Measurements from ENCODE around the gene DUSP14. TPM values are rescaled to one million over a fixed set of nuclear protein-coding genes. Genes with fewer than 3 reads are reported as not detected.

Gene DUSP14
- polyA plus RNA-seq, 3 donors, result 0.24 to 1.6 (median 1.1) TPM

GRCh38 chr17:37535906-37536305, 46.2 kb downstream of the DUSP14 start:
- intact Hi-C loops (cut with micrococcal nuclease), result no loop called here

DNA sequence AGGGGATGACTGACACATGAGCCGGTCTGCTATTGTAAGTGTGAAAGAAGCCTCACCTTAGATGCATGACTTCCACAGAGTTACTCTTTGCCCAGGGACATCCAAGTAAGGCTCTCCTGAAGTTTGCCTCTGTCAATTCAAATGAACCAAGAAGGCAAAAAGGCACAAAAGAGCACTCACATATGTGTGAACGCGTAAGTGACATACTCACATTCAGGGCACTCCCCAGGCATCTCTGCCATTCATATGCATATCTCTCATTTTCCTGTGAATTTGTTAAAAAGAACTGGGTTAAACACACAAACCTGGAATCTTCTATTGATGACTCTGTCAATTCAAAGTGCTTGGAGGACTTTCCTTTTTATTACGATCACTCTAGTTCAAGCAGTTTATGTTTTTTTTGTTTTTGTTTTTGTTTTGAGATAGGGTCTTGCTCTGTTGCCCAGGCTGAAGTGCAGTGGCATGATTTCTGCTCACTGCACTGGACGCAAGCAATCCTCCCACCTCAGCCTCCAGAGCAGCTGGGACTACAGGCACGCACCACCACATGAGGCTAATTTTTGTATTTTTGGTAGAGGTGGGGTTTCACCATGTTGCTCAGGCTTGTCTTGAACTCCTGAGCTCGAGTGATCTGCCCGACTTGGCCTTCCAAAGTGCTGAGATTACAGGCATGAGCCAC, 49.4 kb downstream of the DUSP14 start:
- Histone ChIP-seq H3K4me2 (replicated peaks; ENCODE audit: extremely low read depth, low read length, poor library complexity, severe bottlenecking) (no peak overlapping the region), H3K4me1 (ENCODE audit: control insufficient read depth in 1 of 2, insufficient read depth in 2 of 2, low read length in 2 of 2) (no peaks in the 10 kb centered on the region), H3K36me3 (replicated peaks in 1 of 2; ENCODE audit: control insufficient read depth in 1 of 2, insufficient read depth in 2 of 2, low read length in 2 of 2) (peaks cover 90 to 100% of the 10 kb centered on the region in 2 donors), H3K4me3 (replicated peaks in 1 of 3; ENCODE audit: low read depth in 2 of 3, low read length in 3 of 3) (no peak overlapping the region), H3K79me2 (ENCODE audit: insufficient read depth, low read length) (no peaks in the 10 kb centered on the region), H3K9ac (ENCODE audit: insufficient read depth, low read length, poor library complexity, severe bottlenecking) (no peak overlapping the region), H2AFZ (ENCODE audit: insufficient read depth, low read depth, low read length, poor library complexity, severe bottlenecking) (no peak overlapping the region), H4K20me1 (ENCODE audit: insufficient read depth, low read length) (peaks cover 7% of the 10 kb centered on the region), H3K27me3 (ENCODE audit: control insufficient read depth in 2 of 2, insufficient read depth in 2 of 2, low read length in 2 of 2) (no peaks in the 10 kb centered on the region), H3K27ac (ENCODE audit: low read depth in 1 of 2, low read length in 2 of 2) (no peak overlapping the region), H3K9me3 (replicated peaks in 1 of 2; ENCODE audit: control insufficient read depth in 1 of 2, insufficient read depth in 1 of 2, low read length in 2 of 2) (no peaks in the 10 kb centered on the region)
- intact Hi-C loops (cut with micrococcal nuclease), result no loop called here
- H3K27me3 Mint-ChIP-seq (ENCODE audit: low read depth in 3 of 3), result peaks cover 0 to 2% (median 0%) of the 10 kb centered on the region in 3 donors
- H3K9me3 Mint-ChIP-seq, result no peaks in the 10 kb centered on the region
- peaks cover 82 to 91% of the 10 kb centered on the region in 2 donors for H3K36me3 Mint-ChIP-seq
- H3K4me3 Mint-ChIP-seq, result no peak overlapping the region
- WGBS (ENCODE audit: insufficient coverage), result no CpG with 5 or more reads among the region's 8 CpGs
- DNase-seq, result no peak
- TF ChIP-seq CTCF (IDR thresholded peaks at IDR 0.05), result no peak
- H3K27ac Mint-ChIP-seq, result peak overlapping the region in 1 of 7 donors; percentile 72
- no peaks in the 10 kb centered on the region for H3K4me1 Mint-ChIP-seq

More at GRCh38 chr17:37535906-37536305, 46.2 kb downstream of the DUSP14 start:
- Mint-ChIP-seq H3K9me3 (no peaks in the 10 kb centered on the region), H3K27me3 (ENCODE audit: low read depth in 3 of 3) (peaks cover 0 to 2% (median 0%) of the 10 kb centered on the region in 3 donors), H3K4me3 (no peak overlapping the region), H3K27ac (peak overlapping the region in 2 of 7 donors; percentile 33 to 42), H3K36me3 (peaks cover 78 to 91% of the 10 kb centered on the region in 2 donors), H3K4me1 (no peaks in the 10 kb centered on the region)
- no peaks in the 10 kb centered on the region for H3K4me1 ChIP-seq (ENCODE audit: control insufficient read depth in 1 of 2, insufficient read depth in 2 of 2, low read length in 2 of 2)
- H2AFZ ChIP-seq (ENCODE audit: insufficient read depth, low read depth, low read length, poor library complexity, severe bottlenecking), result no peak overlapping the region
- DNase-seq, result no peak
- H3K9ac ChIP-seq (ENCODE audit: insufficient read depth, low read length, poor library complexity, severe bottlenecking), result no peak overlapping the region
- no peak overlapping the region for H3K27ac ChIP-seq (ENCODE audit: low read depth in 1 of 2, low read length in 2 of 2)
- H3K4me3 ChIP-seq (replicated peaks in 1 of 3; ENCODE audit: low read depth in 2 of 3, low read length in 3 of 3), result no peak overlapping the region
- WGBS (ENCODE audit: insufficient coverage), result 96% methylated on average over 3 of the region's 5 CpGs
- H3K9me3 ChIP-seq (replicated peaks in 1 of 2; ENCODE audit: control insufficient read depth in 1 of 2, insufficient read depth in 1 of 2, low read length in 2 of 2), result no peaks in the 10 kb centered on the region
- no peaks in the 10 kb centered on the region for H4K20me1 ChIP-seq (ENCODE audit: insufficient read depth, low read length)
- peaks cover 82 to 91% of the 10 kb centered on the region in 2 donors for H3K36me3 ChIP-seq (replicated peaks in 1 of 2; ENCODE audit: control insufficient read depth in 1 of 2, insufficient read depth in 2 of 2, low read length in 2 of 2)
- H3K79me2 ChIP-seq (ENCODE audit: insufficient read depth, low read length), result no peaks in the 10 kb centered on the region
- H3K27me3 ChIP-seq (ENCODE audit: control insufficient read depth in 2 of 2, insufficient read depth in 2 of 2, low read length in 2 of 2), result no peaks in the 10 kb centered on the region
- no peak overlapping the region for H3K4me2 ChIP-seq (replicated peaks; ENCODE audit: extremely low read depth, low read length, poor library complexity, severe bottlenecking)
- no peak for TF ChIP-seq CTCF (IDR thresholded peaks at IDR 0.05)
